NT2/D1 (cell line): ENCODE data around the gene AADACL4.

ENCODE experiments used
- SUZ12 ChIP-seq: IDR thresholded peaks from 2 replicates; pipeline ENCODE4 v1.6.1; 2011; ENCODE audit not compliant: insufficient read length, insufficient read depth; ENCODE audit errors: extremely low read depth
- YY1 ChIP-seq: IDR thresholded peaks from 2 replicates; pipeline ENCODE4 v1.6.1; 2011; ENCODE audit not compliant: insufficient read length, insufficient read depth
- ZNF274 ChIP-seq: IDR thresholded peaks from 2 replicates; pipeline ENCODE4 v1.6.1; 2011; ENCODE audit warnings: mild to moderate bottlenecking, low read depth, low read length

- TF ChIP-seq YY1 (no peak), ZNF274 (no peak), SUZ12 (no peak)
Measured at GRCh38 chr1:12643785-12644184, at the start of gene AADACL4.
